GM21390 (cell line): ENCODE data around the gene SAT1.
"Not testable (repeated sequence)": the region's sequence is repeated elsewhere in the genome, so short reads cannot be mapped to it uniquely, and the experiment has no call there.

Experiments used
- ATAC-seq: cut with Tn5 transposase; IDR thresholded peaks from one replicate; pipeline ENCODE4 v1.9.1; 2021; ENCODE audit not compliant: unreplicated experiment

SAT1 gene

GRCh38 chrX:23782863-23783588 is at the start of gene SAT1:
Gene SAT1, plus strand, starts transcription at chrX:23783173. Its CDS starts 179 bp downstream, at chrX:23783352.
- peak; percentile 83 for ATAC-seq

- ATAC-seq = no peak
Measured at GRCh38 chrX:23736030-23736429, 46.9 kb upstream of the SAT1 start.

GRCh38 chrX:23737413-23737812 is 45.6 kb upstream of the SAT1 start:
- ATAC-seq = no peak

- ATAC-seq = peak; percentile 3
Measured at GRCh38 chrX:23742174-23742696, 40.7 kb upstream of the SAT1 start.

- peak; percentile 95 for ATAC-seq
Measured at GRCh38 chrX:23742697-23743622, 40.0 kb upstream of the SAT1 start, which contains the start of gene ACOT9. Gene ACOT9, minus strand, starts transcription at chrX:23743276. Its CDS starts 132 bp downstream, at chrX:23743144.

- not testable (repeated sequence) for ATAC-seq
Measured at GRCh38 chrX:23743623-23743971, 39.4 kb upstream of the SAT1 start.

GRCh38 chrX:23745786-23746185 is 37.2 kb upstream of the SAT1 start:
- no peak for ATAC-seq

- no peak for ATAC-seq
Measured at GRCh38 chrX:23749129-23749528, 33.8 kb upstream of the SAT1 start.

- ATAC-seq = no peak
Measured at GRCh38 chrX:23749576-23749975, 33.4 kb upstream of the SAT1 start.

GRCh38 chrX:23752740-23753415 is 30.1 kb upstream of the SAT1 start:
- no peak for ATAC-seq

- ATAC-seq = no peak
Measured at GRCh38 chrX:23754664-23755063, 28.3 kb upstream of the SAT1 start.

GRCh38 chrX:23756165-23756564 is 26.8 kb upstream of the SAT1 start:
- no peak for ATAC-seq

- ATAC-seq = no peak
Measured at GRCh38 chrX:23759821-23760220, 23.2 kb upstream of the SAT1 start.

GRCh38 chrX:23764188-23764984 is 18.6 kb upstream of the SAT1 start:
- ATAC-seq = no peak

- ATAC-seq = no peak
Measured at GRCh38 chrX:23765449-23765848, 17.5 kb upstream of the SAT1 start.

- no peak for ATAC-seq
Measured at GRCh38 chrX:23765868-23766267, 17.1 kb upstream of the SAT1 start.

- ATAC-seq = peak; percentile 54
Measured at GRCh38 chrX:23766650-23767551, 16.1 kb upstream of the SAT1 start.

GRCh38 chrX:23770142-23770541 is 12.8 kb upstream of the SAT1 start:
- ATAC-seq = no peak

GRCh38 chrX:23771086-23771485 is 11.9 kb upstream of the SAT1 start:
- ATAC-seq = not testable (repeated sequence)
